Left kidney (tissue), 2 donors: Measurements from ENCODE around the gene DBT. TPM values are rescaled to one million over a fixed set of nuclear protein-coding genes. Genes with fewer than 3 reads are reported as not detected.
"Not testable (repeated sequence)": the region's sequence is repeated elsewhere in the genome, so short reads cannot be mapped to it uniquely, and the experiment has no call there.

Experiments
- DNase-seq: peaks from one replicate; pipeline ENCODE4 v3.0.0-alpha.2; 2013
- polyA plus RNA-seq: library from polyadenylated mRNA; unstranded; fragments of 120-200 nt; gene quantifications from one replicate; pipeline ENCODE4 v1.2.1, GENCODE V29; 2013; ENCODE audit not compliant: insufficient read length

Gene DBT
- polyA plus RNA-seq, 1 donor, result 29.7 TPM

GRCh38 chr1:100253552-100253951 is 3.9 kb upstream of the DBT start:
- no peak for DNase-seq

GRCh38 chr1:100252901-100253300 is 3.3 kb upstream of the DBT start:
- DNase-seq, result no peak

- DNase-seq, result no peak
These were observed 1.2 kb upstream of the DBT start for GRCh38 chr1:100250807-100251206.

GRCh38 chr1:100250264-100250663 is 630 bp upstream of the DBT start:
- no peak for DNase-seq

- DNase-seq, result no peak
These were observed 488 bp downstream of the DBT start for GRCh38 chr1:100249155-100249536.

- no peak for DNase-seq
These were observed 2.9 kb downstream of the DBT start for GRCh38 chr1:100246738-100247137.

GRCh38 chr1:100240631-100241030 is 9.0 kb downstream of the DBT start:
- DNase-seq, result no peak

GRCh38 chr1:100239961-100240360 is 9.7 kb downstream of the DBT start:
- DNase-seq, result no peak

GRCh38 chr1:100237091-100237490 is 12.5 kb downstream of the DBT start:
- no peak for DNase-seq

GRCh38 chr1:100234432-100234831 is 15.2 kb downstream of the DBT start:
- no peak for DNase-seq

GRCh38 chr1:100233566-100233965 is 16.1 kb downstream of the DBT start:
- not testable (repeated sequence) for DNase-seq

GRCh38 chr1:100232156-100232555 is 17.5 kb downstream of the DBT start:
- no peak for DNase-seq

GRCh38 chr1:100231721-100232120 is 17.9 kb downstream of the DBT start:
- DNase-seq, result no peak

- no peak for DNase-seq
These were observed 18.9 kb downstream of the DBT start for GRCh38 chr1:100230765-100231164.

GRCh38 chr1:100229681-100230443 is 19.8 kb downstream of the DBT start:
- DNase-seq, result no peak

GRCh38 chr1:100222428-100222827 is 27.2 kb downstream of the DBT start:
- no peak for DNase-seq

- no peak for DNase-seq
These were observed 29.8 kb downstream of the DBT start for GRCh38 chr1:100219883-100220282.

GRCh38 chr1:100219457-100219856 is 30.2 kb downstream of the DBT start:
- DNase-seq, result no peak

- no peak for DNase-seq
These were observed 31.8 kb downstream of the DBT start for GRCh38 chr1:100217834-100218233.

- DNase-seq, result no peak
These were observed 34.5 kb downstream of the DBT start for GRCh38 chr1:100215101-100215500.

GRCh38 chr1:100213141-100213540 is 36.5 kb downstream of the DBT start:
- no peak for DNase-seq

GRCh38 chr1:100206301-100206700 is 43.3 kb downstream of the DBT start:
- DNase-seq, result no peak

GRCh38 chr1:100205593-100205992 is 44.0 kb downstream of the DBT start:
- DNase-seq, result not testable (repeated sequence)

GRCh38 chr1:100205103-100205502 is 44.5 kb downstream of the DBT start:
- DNase-seq, result not testable (repeated sequence)
